Glomerular endothelial cell (primary cell): ENCODE data around the gene BRD8. TPM values are rescaled to one million over a fixed set of nuclear protein-coding genes. Genes with fewer than 3 reads are reported as not detected.
"Not testable (repeated sequence)": the region's sequence is repeated elsewhere in the genome, so short reads cannot be mapped to it uniquely, and the experiment has no call there.

Experiments
- DNase-seq: peaks from one replicate; pipeline ENCODE4 v3.0.0-alpha.2; 2011; ENCODE audit warnings: low read depth, low spot score; ENCODE audit errors: extremely low read depth
- total RNA-seq: library from RNA; depleted of rRNA; stranded (reverse); fragments of >200 nt; gene quantifications from 2 replicates; pipeline ENCODE4 v1.2.3, GENCODE V29; 2015

Gene BRD8
- total RNA-seq, 1 donor from 2014 or later, result 27.3 TPM

DNA sequence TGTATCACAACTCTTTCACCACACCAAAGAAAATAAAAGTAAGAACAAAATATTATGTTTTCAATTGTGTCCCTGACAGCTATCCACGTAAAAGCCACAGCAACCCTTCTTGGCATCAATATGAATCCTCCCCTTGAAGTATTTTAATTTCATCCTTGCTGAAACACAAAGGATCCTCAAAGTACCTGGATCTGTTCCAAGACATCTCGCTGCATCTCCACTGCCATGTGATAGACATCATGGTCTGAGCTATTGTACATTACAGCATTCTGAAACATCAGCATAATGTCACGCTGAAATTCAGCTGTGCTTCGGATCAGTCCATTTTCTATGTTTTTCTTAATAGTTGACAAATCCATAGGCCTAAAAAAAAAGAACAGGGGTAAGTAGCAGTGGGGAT, 17.7 kb downstream of the BRD8 start:
- no peak for DNase-seq

DNA sequence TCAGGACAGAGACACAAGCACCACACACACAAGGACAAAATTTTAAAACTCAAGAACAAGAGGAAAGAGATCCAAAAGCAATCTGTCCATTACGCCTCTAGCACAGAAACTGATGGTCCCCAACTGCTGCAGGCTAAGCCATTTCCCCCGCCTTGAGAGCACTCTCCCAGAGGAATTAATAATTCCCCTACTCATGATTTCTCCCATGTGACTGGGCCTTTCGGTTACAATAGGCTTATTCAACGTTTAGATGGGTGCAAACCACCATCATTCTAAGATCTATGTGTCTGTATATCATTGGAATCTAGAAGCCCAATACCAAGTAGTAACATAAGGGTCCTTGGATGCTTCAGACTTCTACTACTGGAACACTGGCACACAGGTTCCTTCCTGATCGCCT, 18.8 kb downstream of the BRD8 start:
- DNase-seq, result no peak

DNA sequence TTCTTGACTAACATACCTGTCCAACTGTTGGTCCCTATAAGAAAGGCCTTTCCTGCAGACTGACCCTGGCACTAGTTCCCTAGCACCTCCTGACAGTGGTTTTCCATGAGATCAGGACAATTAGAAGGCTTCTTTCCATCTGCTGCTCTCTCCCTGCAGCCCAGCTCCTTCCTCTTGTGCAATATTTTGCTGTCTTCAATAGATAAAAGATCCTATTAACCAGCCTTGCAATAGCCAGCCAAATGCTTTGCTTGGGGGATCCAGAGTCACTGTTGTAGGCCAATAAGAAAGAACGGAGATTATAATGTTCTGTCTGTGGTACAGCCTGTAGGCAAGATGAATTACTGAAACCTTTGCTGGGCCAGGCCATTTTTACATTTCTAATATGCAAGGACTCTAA, 20.8 kb downstream of the BRD8 start:
- no peak for DNase-seq

DNA sequence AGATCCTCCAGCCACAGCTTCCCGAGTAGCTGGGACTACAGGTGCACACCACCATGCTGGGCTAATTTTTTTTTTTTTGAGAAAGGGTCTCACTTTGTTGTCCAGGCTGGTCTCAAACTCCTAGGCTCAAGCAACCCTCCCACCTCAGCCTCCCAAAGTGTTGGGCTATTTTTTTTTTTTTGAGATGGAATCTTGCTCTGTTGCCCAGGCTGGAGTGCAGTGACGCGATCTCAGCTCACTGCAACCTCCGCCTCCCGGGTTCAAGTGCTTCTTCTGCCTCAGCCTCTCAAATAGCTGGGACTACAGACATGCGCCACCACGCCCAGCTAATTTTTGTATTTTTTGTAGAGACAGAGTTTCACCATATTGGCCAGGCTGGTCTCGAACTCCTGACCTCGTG, 22.5 kb downstream of the BRD8 start:
- not testable (repeated sequence) for DNase-seq

DNA sequence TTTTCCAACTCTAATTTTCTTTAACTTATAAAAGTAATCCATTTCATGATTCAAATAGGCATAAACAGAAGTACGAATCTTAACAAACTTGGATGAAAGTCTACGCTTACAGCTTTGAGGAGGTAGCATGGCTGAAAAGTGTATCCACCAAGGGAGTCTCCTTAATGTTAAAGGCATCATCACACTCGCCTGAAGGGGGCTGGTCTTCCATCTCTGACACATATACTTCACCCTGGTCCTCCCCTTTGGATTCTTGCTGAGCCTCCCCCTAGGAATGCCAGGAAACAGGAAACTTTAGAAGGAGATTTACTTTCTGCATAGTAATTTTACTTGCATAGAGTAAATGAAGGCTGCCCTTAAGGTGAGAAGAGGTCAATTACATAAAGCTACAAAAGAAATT, 28.9 kb downstream of the BRD8 start:
- DNase-seq, result no peak

DNA sequence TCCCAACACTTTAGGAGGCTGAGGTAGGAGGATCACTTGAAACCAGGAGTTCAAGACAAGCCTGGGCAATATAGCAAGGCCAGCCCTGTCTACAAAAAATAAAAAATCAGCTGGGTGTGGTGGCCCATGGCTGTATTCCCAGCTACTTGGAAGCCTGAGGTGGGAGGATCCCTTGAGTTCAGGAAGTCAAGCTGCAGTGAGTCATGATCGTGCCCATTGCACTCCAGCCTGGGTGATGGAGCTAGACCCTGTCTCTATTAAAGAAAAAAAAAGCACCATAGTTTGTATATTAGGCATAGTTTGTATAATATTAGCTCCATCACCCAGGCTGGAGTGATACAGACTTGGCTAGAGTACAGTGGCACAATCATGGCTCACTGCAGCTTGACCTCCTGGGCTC, 29.6 kb downstream of the BRD8 start:
- DNase-seq, result peak; percentile 42

DNA sequence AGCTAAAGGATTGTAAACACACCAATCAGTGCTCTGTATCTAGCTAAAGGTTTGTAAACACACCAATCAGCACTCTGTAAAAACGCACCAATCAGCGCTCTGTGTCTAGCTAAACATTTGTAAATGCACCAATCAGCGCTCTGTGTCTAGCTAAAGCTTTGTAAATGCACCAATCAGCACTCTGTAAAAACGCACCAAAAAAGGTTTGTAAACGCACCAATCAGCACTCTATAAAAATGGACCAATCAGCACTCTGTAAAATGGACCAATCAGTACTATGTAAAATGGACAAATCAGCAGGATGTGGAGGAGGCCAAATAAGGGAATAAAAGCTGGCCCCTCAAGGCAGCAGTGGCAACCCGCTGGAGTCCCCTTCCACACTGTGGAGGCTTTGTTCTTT, 34.9 kb downstream of the BRD8 start:
- DNase-seq, result not testable (repeated sequence)

DNA sequence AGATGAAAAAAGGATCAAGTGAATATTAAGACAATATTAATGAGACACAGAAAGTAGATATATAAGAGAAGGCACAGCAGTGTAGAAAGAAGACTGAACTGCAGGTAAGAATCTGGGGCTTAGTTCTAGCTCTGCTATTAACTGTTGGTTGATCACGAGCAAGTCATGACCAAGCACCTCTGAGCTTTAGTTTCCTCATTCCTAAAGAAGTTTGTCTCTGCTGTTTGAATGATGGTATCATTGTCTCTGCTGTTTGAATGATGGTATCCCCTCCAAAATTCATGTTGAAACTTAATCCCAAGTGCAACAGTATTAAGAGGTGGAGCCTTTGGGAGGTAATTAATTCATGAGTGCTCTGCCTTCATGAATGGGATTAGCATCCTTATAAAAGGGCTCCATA, 36.7 kb downstream of the BRD8 start:
- no peak for DNase-seq

DNA sequence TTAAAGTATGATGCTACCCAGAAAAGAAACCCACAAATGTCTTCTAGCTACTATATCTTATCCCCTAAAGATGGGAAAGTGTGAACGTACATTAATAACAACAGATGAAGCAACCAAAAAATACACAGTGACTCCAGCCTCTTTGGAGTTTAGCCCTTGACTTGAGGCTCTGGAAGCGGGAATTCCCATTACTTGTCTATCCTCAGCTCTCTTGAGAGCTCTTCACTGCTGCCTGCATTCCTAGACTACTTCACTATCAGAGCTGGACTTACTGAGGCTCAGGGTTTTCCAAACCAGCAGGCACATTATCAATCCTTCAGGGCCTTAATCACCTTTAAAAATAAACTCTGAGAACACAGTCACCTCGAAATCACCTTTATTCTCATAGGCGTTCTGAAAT, 38.2 kb downstream of the BRD8 start:
- no peak for DNase-seq

DNA sequence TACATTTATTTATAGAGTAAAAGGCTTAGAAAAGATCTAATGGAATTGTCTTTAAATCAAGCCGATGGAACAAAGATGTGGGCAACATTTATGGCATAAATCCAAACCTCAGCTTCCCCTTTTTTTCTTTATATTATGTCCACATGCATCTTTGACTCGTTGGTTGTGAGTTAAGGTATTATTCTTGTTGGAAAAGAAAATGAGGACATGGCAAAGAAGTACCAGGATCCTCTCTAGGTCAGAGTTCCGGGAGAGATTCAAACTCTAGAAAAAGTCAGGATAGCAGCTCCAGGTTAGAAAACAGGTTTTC, 38.7 kb downstream of the BRD8 start:
- DNase-seq, result no peak

DNA sequence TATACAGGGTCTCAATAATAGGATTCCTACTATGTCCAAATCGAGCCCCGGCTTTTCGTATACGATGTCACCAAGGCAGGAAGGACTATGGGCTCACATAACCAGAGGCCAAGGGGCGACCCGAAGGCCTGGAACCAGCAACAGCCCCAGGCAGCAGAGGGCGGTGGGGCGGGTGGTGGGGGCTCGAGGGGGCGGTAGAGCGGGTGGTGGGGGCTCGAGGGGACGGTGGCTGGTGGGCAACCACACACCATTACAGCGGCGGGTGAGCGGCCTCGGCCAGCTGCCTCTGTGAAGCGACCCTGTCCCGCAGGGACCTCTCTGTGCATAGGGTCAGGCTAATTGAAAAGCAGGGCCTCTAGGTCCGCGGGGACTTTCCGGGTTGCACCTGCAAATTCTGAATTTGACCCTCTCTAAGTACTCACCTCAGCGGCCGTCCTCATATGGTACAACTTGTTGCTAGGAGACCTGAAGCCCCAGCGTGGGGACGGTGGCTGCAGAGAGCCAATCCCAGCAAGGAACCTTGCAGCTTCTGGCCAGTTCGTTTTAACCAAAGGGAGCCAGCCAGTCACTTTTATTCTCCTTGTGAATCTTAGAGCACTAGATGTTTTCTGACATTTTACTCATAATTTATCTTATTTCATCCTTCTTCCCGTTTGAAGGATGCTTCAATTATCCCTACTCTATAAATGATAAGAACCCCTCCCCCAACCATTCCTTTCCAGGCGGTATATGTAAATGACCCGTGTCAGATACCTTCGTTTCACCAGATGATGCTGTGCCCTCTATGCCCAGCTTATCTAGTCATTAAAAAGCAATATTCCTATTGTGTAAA, 39.3 kb downstream of the BRD8 start, which contains the start of gene NME5:
NME5 (minus strand) TSS at position 480 of the 832 bp plus-strand sequence. CDS start 648 bp downstream, outside the sequence.
- DNase-seq, result no peak

DNA sequence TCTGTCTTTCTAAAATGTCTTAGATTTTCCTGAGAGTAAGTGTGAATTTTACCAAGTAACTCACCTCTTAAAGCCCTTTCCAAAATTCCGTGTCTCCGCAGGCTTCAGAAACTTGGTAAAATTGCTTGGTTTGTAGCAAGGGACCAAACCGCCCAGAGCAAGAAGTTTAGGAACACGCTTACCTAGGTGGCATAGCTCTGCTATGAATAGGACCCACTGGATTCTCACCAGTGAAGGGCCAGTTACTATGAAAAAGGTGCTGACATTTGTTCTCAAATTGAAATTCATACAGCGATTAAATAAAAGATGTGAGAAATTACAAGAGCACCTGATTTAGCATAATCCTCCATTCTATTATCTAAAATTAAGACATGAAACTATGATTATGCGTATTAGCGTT, 45.9 kb downstream of the BRD8 start:
- no peak for DNase-seq

DNA sequence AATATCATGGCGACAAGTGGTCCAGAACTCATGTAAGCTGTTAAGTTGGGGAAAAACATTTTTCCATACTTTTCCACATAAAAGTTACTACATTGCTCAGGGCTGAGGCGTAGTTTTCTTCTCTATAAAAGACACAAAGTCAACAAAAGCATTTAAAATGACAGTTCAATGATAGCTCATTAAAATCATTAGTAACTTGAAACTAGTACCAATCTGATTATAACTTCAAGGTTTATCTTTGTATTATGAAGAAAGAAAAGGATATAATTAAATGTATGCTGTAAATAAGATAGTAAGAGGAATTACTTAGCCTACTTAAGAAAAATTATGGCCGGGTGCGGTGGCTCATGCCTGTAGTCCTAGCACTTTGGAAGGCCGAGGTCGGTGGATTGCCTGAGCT, 49.1 kb downstream of the BRD8 start:
- DNase-seq, result no peak

DNA sequence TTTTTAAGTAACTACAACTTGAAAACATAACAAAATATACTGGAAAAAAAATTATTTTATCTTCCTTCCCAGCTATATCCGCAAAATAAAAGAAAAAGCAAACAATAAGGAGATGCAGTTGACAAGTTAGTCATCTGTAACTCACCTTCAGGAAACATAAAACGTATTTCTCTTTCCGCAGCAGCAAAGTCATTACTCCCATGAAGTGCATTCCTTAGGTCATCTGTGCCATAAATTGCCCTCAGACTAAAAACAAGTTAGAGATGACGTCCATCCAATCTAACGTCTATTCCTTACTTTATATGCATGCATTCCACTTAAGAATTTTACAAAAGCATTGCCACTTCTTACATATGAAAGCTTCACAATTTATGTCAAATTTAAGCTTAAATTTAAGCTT, 50.1 kb downstream of the BRD8 start:
- peak; percentile 22 for DNase-seq

DNA sequence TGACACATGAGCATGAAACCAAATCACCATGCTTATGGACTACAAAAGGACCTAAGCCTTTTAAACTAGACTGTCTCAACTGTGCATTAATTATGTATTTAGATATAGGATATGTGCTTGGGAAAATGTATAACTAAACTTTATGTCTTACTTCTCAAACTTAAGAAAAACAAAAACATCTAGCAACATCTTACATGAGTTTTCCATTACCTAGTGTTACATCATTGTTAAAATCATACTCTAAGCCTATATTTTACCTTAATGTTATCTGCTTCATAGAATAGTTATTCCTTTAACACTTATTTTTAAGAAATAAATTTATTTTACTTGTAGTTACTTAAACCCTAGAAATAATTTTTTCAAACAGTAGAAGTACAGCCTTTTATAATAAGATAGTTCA, 63.2 kb downstream of the BRD8 start:
- no peak for DNase-seq

DNA sequence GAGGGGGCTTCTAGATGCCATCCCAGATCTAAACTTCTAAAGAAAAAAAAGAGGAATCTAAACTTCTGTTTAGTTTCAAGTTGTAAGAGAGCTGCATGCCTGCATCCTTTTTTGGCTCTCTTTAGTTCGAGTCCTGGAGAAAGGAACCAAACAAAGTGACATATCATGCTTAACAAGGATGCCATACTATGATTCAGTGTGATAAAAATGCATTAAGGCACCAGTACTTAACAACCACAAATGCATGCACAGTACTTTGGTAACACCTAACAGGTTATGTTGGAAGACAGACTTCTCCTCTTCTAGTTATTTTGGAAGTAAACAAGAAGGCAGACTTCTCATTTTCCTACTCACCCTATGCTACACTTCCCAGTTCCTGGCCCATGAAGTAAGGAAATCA, 66.5 kb downstream of the BRD8 start:
- DNase-seq, result no peak

DNA sequence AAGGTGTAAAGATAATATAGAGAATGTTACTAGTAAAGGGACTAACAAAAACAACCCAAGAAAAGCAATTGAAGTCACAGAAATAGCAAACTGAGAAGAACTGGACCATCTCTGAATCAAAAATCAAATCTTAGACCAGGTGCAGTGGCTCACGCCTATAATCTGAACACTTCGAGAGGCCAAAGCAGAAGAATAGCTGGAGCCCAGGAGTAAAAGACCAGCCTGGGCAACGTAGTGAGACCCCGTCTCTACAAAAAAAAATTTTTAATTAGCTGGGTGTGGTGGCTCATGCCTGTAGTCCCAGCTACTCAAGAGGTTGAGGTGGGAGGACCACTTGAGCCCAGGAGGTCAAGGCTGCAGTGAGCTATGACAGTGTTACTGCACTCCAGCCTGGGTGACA, 67.2 kb downstream of the BRD8 start:
- DNase-seq, result no peak

DNA sequence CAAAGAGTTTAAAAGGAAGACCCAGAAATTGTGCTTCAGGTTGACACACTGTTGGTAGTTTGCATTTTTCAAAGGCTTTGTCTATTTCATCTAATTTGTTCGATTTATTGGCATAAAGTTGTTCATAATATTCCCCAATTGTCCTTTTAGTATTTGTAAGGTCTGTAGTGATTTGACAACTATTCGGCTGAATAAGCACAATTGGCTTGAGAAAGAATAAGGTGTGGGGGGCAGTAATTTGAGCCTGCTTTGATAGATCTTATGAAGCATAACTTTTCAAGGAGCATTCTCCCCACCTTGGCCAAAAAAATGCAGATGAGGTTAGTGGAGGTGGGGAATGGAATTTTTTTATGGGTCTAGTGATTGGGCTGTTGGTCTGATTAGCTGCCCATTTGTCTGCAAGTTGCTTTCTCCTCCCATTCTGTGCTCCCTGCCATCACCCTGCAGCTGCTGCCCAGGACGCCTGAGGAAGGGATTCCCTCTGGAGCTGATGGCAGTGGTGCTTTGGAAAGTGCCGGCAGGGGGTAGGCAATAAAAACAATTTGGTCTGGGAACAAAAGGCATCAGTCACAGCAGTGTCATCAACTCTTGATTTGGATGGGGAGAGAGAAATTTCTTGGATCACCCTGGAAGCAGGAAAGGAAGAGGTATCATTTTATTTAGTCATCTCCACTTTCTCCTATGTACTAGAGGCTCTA, 68.0 kb downstream of the BRD8 start:
- no peak for DNase-seq

DNA sequence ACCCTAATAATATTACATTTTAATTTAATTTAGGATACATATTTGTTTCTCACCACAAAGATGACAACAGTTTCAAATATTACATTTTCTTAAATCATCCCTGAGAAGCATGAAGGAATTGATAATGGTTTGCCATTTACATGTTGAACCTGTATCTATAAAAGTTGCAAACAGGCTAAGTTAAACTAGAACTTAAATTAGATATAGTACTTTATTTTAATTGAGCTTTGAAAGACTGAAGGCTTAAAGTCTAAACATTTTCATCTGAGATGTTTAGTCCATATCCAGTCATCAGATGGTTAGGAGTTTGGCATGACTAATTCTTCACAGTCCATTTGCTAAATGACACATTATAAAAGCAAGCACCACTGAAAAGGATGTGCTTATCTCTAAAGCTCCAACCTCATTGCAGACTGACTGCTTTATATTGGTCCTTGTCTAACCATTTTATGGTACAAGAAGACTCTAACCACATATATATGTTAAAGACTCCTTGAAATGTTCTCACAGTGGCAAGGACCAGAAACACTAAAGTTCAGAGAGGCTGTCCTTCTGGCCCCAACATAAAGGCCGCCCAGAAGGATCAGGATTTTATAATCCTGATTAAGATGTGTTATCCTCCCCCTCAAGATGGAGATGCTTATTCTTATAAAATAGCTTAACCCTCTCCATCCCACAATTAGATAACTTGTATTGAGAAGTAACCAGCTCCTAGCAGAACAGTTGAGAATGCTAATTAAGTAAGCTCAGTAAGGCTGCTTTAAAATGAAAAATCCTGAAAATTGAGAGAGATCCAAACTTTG, 68.8 kb downstream of the BRD8 start:
- no peak for DNase-seq

DNA sequence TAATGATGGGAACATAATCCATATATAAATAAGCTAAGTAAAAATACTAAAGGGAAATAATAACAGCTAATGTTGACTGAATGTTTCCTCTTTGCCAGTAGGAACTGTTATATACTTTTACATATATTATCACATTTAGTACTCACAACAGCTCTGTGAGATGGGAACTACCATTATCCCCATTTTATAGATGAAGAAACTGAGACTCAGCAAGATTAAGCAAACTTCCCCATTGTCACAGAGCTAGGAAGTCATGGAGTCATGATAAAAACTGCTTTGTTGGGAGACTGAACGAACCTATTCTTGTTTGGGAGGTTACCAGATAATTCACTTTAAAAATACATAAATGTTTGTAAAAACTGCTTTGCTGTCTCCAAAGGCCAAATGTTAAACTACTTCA, 71.2 kb downstream of the BRD8 start:
- no peak for DNase-seq

DNA sequence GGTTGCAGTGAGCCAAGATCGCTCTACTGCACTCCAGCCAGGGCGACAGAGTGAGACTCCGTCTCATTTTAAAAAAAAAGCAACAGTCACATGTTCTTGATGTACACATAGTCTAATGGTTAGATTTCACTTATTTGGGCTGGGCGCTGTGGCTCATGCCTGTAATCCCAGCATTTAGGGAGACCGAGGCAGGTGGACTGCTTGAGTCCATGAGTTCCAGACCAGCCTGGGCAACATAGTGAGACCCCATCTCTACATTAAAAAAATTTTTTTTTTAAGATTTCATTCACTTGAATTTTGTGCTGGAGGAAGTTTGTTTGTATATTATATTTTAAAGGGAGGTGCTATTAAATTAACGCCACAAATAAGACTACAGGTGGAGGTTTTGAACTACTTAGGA, 72.7 kb downstream of the BRD8 start:
- no peak for DNase-seq

DNA sequence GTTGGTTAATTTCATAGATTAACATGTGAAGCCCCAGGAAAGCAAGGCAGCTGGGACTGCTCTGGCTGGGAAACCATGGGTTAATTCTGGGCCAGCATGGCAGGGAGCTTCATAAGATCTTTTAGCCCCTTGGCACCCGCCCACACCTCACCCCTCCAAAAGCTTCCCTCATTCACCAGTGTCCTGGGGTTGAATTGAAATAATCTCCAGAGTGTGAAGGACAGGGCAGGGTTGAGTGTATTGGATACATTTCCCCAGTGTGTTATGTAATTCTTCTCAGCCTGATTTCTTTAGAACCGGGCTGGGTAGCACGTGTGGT, 75.2 kb downstream of the BRD8 start:
- DNase-seq, result no peak
